A673 (cell line): ENCODE results near the gene SPRY1. TPM values are rescaled to one million over a fixed set of nuclear protein-coding genes. Genes with fewer than 3 reads are reported as not detected.

Source experiments
- BruUV-seq: library from RNA; stranded (reverse); fragments of 400-500 nt; replicated peaks from 2 replicates; lab custom pipeline; 2021; lab: Mats Ljungman, UMichigan
- CTCF ChIA-PET: fragments of 300-600 bp; sonication (Branson Sonifier 250); formaldehyde crosslinking; loops from one replicate; lab custom pipeline; 2022; ENCODE audit warnings: antibody characterized with exemption; lab: Charles Lee
- POLR2A ChIA-PET: fragments of 300-600 bp; sonication (Branson Sonifier 250); formaldehyde crosslinking; loops from one replicate; lab custom pipeline; 2022; ENCODE audit warnings: antibody characterized with exemption; ENCODE audit not compliant: low non-redundant PET; lab: Charles Lee
- DNase-seq: peaks from one replicate; pipeline ENCODE4 v3.0.0-alpha.2; 2015; ENCODE audit warnings: low spot score
- H3K27ac ChIP-seq: fragments of 200-600 bp; sonication (generic); 2 replicates; pipeline ENCODE4 v1.5.1; 2016; ENCODE audit warnings: mixed run types, low read depth, mild to moderate bottlenecking, mixed read lengths, antibody characterized with exemption, low read length; ENCODE audit not compliant: poor library complexity, severe bottlenecking
- H3K27me3 ChIP-seq: fragments of 200-600 bp; sonication (generic); replicated peaks from 2 replicates; pipeline ENCODE4 v1.6.1; 2017; ENCODE audit warnings: mixed run types, low read depth, mild to moderate bottlenecking, mixed read lengths, antibody characterized with exemption, low read length; ENCODE audit not compliant: insufficient read depth, poor library complexity
- H3K36me3 ChIP-seq: fragments of 200-600 bp; sonication (generic); 2 replicates; pipeline ENCODE4 v1.6.1; 2016; ENCODE audit warnings: mixed run types, mild to moderate bottlenecking, mixed read lengths, antibody characterized with exemption, low read length; ENCODE audit not compliant: insufficient read depth, poor library complexity, severe bottlenecking
- H3K4me1 ChIP-seq: fragments of 200-600 bp; sonication (generic); 2 replicates; pipeline ENCODE4 v1.6.1; 2017; ENCODE audit warnings: mixed run types, mild to moderate bottlenecking, mixed read lengths, antibody characterized with exemption, low read length; ENCODE audit not compliant: insufficient read depth, poor library complexity, severe bottlenecking
- H3K4me3 ChIP-seq: fragments of 200-600 bp; sonication (generic); 2 replicates; pipeline ENCODE4 v1.5.1; 2016; ENCODE audit warnings: low read depth, mixed run types, mild to moderate bottlenecking, mixed read lengths, low read length; ENCODE audit not compliant: poor library complexity, severe bottlenecking
- H3K9me3 ChIP-seq: fragments of 200-600 bp; sonication (generic); 2 replicates; pipeline ENCODE4 v1.6.1; 2016; ENCODE audit warnings: mixed run types, low read depth, mild to moderate bottlenecking, mixed read lengths, antibody characterized with exemption, low read length; ENCODE audit not compliant: poor library complexity, severe bottlenecking
- EZH2 ChIP-seq: fragments of 200-600 bp; sonication (generic); IDR thresholded peaks from 2 replicates; pipeline ENCODE4 v1.6.1; 2017; ENCODE audit warnings: borderline replicate concordance, low read depth, mild to moderate bottlenecking, mixed read lengths, antibody characterized with exemption, low read length; ENCODE audit not compliant: poor library complexity, severe bottlenecking
- intact Hi-C: fragments of 100-400 bp; cut with micrococcal nuclease; formaldehyde crosslinking; loops from one replicate; pipeline ENCODE4 v1.10.0; 2022; ENCODE audit not compliant: unreplicated experiment
- total RNA-seq: library from RNA; stranded (reverse); gene quantifications from 2 replicates; pipeline ENCODE4 v1.2.3, GENCODE V29; 2021
- TF ChIP-seq, protein P1 (sequence below): fragments of 300-800, 200-600 bp; sonication (generic); conservative IDR thresholded peaks from 2 replicates; pipeline ENCODE4 v1.5.1; 2017; ENCODE audit warnings: low read depth, mild to moderate bottlenecking, antibody characterized with exemption, low read length, moderate library complexity, mixed read lengths

The SPRY1 gene
- total RNA-seq, 1 experiment from 2014 or later = 6.0 TPM

GRCh38 chr4:123353656-123354055, 42.9 kb upstream of the SPRY1 start:
- no peaks in the 10 kb centered on the region for H3K9me3 ChIP-seq
- peaks cover 11% of the 10 kb centered on the region for H3K4me1 ChIP-seq
- H3K27me3 ChIP-seq = no peaks in the 10 kb centered on the region
- no peak overlapping the region for H3K4me3 ChIP-seq
- DNase-seq = no peak
- H3K27ac ChIP-seq = no peak overlapping the region
- no TSS peak for BruUV-seq
- ChIA-PET POLR2A (no interaction called here), CTCF (no interaction called here)
- no peak for TF ChIP-seq EZH2
- TF ChIP-seq, protein P1, sequence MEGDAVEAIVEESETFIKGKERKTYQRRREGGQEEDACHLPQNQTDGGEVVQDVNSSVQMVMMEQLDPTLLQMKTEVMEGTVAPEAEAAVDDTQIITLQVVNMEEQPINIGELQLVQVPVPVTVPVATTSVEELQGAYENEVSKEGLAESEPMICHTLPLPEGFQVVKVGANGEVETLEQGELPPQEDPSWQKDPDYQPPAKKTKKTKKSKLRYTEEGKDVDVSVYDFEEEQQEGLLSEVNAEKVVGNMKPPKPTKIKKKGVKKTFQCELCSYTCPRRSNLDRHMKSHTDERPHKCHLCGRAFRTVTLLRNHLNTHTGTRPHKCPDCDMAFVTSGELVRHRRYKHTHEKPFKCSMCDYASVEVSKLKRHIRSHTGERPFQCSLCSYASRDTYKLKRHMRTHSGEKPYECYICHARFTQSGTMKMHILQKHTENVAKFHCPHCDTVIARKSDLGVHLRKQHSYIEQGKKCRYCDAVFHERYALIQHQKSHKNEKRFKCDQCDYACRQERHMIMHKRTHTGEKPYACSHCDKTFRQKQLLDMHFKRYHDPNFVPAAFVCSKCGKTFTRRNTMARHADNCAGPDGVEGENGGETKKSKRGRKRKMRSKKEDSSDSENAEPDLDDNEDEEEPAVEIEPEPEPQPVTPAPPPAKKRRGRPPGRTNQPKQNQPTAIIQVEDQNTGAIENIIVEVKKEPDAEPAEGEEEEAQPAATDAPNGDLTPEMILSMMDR = no peak
- intact Hi-C loops = no loop called here
- no peaks in the 10 kb centered on the region for H3K36me3 ChIP-seq

GRCh38 chr4:123354701-123355100, 41.9 kb upstream of the SPRY1 start:
- POLR2A ChIA-PET = no interaction called here
- no peak for TF ChIP-seq EZH2
- TF ChIP-seq, protein P1 = no peak
- Histone ChIP-seq H3K9me3 (no peaks in the 10 kb centered on the region), H3K27ac (no peak overlapping the region), H3K36me3 (no peaks in the 10 kb centered on the region), H3K4me3 (no peak overlapping the region), H3K27me3 (no peaks in the 10 kb centered on the region), H3K4me1 (peaks cover 11% of the 10 kb centered on the region)
- DNase-seq = no peak
- intact Hi-C loops = no loop called here
- CTCF ChIA-PET = no interaction called here
- no TSS peak for BruUV-seq

DNA sequence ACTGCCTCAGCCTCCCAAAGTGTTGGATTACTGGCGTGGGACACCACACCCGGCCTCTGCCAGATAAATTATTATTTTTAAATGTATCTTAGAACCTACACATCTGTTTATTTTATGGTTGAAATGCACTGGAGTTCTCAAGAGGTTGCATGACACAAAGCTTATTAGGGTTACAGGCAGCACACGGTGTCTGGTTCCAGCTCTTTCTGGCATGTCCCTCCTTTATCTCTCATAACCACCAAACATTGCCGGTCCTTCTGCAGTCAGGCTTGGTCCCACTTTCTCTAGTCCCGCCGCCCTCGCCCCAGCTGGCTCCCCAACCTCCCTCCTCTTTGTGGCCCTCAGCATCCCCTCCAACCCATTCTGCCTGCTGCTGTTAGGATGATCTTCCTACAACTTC, 39.7 kb upstream of the SPRY1 start:
- Histone ChIP-seq H3K9me3 (peaks cover 2% of the 10 kb centered on the region), H3K27ac (no peak overlapping the region), H3K4me3 (no peak overlapping the region), H3K27me3 (no peaks in the 10 kb centered on the region), H3K36me3 (peaks cover 1% of the 10 kb centered on the region), H3K4me1 (peaks cover 11% of the 10 kb centered on the region)
- TF ChIP-seq EZH2 = no peak
- TF ChIP-seq, protein P1 = no peak
- intact Hi-C loops = no loop called here
- no TSS peak for BruUV-seq
- no peak for DNase-seq
- ChIA-PET POLR2A (no interaction called here), CTCF (no interaction called here)
